ENCODE measurements around the gene ZNF669. TPM values are rescaled to one million over a fixed set of nuclear protein-coding genes. Genes with fewer than 3 reads are reported as not detected.

Gene ZNF669
- total RNA-seq, 1 experiment from 2014 or later = 9.1 TPM

DNA sequence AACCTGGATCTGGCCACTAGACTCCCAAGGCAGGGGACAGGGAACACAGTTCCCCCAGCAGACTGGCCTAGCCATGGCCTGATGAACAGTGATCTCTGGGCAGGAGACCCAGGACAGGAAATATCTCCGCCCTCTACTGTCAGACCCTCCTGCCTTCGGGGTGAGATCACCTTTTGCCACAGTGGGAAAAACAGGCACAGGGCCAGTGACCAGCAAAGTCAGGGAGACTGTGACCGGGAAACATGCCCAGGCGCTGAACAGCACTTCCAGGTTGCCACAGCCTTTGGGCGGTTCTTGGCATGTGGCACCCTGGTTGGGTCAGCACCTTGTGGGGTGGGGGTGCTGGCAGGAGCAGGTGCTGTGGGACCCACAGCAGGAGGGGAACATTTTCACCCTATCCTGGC, 8.9 kb upstream of the ZNF669 start:
- no peaks in the 10 kb centered on the region for H3K4me1 Mint-ChIP-seq (ENCODE audit: low read depth, unreplicated experiment)

DNA sequence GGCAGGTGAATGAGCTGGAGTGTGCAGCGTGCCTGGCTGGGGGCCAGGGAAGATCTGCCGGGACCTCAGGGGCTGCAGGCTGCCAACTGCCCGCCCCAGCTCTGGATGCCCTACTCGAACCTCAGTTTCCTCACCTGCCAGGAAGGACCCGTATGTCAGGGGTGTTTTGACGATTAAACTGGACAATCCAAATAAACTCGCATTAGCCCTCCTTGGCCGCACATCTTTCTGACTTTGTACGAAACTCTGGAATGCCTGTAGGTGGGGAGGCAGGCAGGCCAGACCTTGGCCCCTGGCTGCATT, 8.3 kb upstream of the ZNF669 start:
- peak overlapping the region; percentile 72 for H3K4me3 ChIP-seq (ENCODE audit: low read depth, low read length)
- CTCF ChIA-PET = no interaction called here

More for the DNA sequence above, 8.9 kb upstream of the ZNF669 start:
- H3K36me3 ChIP-seq (ENCODE audit: control insufficient read depth, insufficient read depth, low read length) = no peaks in the 10 kb centered on the region
- peaks cover 18% of the 10 kb centered on the region for H3K36me3 Mint-ChIP-seq (ENCODE audit: insufficient read depth, unreplicated experiment)
- H3K9me3 ChIP-seq = no peaks in the 10 kb centered on the region
- peaks cover 6% of the 10 kb centered on the region; the same call in 1 of the 2 replicates for H3K4me1 ChIP-seq
- peak overlapping the region; percentile 92 for H3K4me3 Mint-ChIP-seq (ENCODE audit: unreplicated experiment)
- TF ChIP-seq, protein P1, sequence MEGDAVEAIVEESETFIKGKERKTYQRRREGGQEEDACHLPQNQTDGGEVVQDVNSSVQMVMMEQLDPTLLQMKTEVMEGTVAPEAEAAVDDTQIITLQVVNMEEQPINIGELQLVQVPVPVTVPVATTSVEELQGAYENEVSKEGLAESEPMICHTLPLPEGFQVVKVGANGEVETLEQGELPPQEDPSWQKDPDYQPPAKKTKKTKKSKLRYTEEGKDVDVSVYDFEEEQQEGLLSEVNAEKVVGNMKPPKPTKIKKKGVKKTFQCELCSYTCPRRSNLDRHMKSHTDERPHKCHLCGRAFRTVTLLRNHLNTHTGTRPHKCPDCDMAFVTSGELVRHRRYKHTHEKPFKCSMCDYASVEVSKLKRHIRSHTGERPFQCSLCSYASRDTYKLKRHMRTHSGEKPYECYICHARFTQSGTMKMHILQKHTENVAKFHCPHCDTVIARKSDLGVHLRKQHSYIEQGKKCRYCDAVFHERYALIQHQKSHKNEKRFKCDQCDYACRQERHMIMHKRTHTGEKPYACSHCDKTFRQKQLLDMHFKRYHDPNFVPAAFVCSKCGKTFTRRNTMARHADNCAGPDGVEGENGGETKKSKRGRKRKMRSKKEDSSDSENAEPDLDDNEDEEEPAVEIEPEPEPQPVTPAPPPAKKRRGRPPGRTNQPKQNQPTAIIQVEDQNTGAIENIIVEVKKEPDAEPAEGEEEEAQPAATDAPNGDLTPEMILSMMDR (IDR thresholded peaks at IDR 0.05; ENCODE audit: insufficient read depth in 1 of 2, low read depth in 1 of 2, low read length in 1 of 2, severe bottlenecking in 1 of 2, unreplicated experiment in 1 of 2) = no peak
- H3K27me3 Mint-ChIP-seq (ENCODE audit: insufficient read depth, unreplicated experiment) = no peaks in the 10 kb centered on the region
- intact Hi-C loops (cut with micrococcal nuclease; ENCODE audit: unreplicated experiment) = no loop called here
- CTCF ChIA-PET = no interaction called here
- DNase-seq = no peak
- H3K27me3 ChIP-seq (replicated peaks; ENCODE audit: control insufficient read depth, insufficient read depth, low read length) = no peaks in the 10 kb centered on the region
- BruUV-seq (replicated peaks) = no TSS peak
- POLR2A ChIA-PET = no interaction called here
- H3K4me3 ChIP-seq (ENCODE audit: low read depth, low read length) = no peak overlapping the region
- no peak overlapping the region for H3K27ac Mint-ChIP-seq (ENCODE audit: unreplicated experiment)
- H3K9me3 Mint-ChIP-seq (ENCODE audit: unreplicated experiment) = no peaks in the 10 kb centered on the region

DNA sequence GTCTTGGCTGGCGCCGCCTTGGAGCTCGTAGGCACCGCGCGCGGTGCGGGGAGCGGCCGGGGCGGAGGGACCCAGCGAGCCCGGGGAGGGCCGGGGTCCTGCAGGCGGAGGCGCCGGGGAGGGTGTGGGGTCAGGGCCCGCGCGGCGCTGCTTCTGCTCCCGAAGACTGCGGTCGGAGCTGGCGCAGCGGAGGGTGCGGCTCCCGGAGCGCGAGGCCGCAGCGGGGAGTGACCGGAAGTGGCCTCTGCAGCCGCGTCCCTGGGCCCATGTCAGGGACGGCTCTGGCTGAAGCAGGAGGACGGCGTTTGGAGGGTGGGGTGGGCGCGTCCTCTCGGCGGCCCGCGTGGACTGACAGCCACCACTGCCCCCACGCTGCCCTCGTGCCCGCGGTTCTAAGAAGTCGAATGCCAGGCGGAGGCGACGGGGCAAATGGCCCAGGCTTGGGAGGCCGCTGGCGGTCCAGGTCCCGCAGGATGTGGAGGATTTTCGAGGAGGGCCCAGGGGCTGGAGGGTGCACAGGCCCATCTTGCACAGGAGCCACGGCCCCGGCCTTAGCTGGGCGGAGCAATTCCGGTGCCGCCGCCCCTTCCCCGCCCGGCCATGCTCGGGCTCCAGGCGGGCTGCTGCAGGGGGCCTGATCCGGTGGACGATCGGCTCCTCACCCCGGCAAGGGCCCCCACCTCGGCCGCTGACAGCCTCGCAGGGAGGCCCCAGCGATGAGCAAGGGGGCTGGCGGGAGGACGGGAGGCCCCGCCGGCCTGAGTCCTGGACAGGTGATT, 7.7 kb upstream of the ZNF669 start:
- CTCF ChIA-PET = no interaction called here
- no peak overlapping the region for H3K27ac Mint-ChIP-seq (ENCODE audit: unreplicated experiment)
- BruUV-seq (replicated peaks) = no TSS peak

More for the DNA sequence above, 8.3 kb upstream of the ZNF669 start:
- no peaks in the 10 kb centered on the region for H3K9me3 Mint-ChIP-seq (ENCODE audit: unreplicated experiment)
- peaks cover 18% of the 10 kb centered on the region for H3K36me3 Mint-ChIP-seq (ENCODE audit: insufficient read depth, unreplicated experiment)
- H3K27me3 Mint-ChIP-seq (ENCODE audit: insufficient read depth, unreplicated experiment) = no peaks in the 10 kb centered on the region
- POLR2A ChIA-PET = no interaction called here
- H3K27ac Mint-ChIP-seq (ENCODE audit: unreplicated experiment) = no peak overlapping the region
- BruUV-seq (replicated peaks) = no TSS peak
- no peaks in the 10 kb centered on the region for H3K27me3 ChIP-seq (replicated peaks; ENCODE audit: control insufficient read depth, insufficient read depth, low read length)
- intact Hi-C loops (cut with micrococcal nuclease; ENCODE audit: unreplicated experiment) = no loop called here
- TF ChIP-seq, protein P1 (IDR thresholded peaks at IDR 0.05; ENCODE audit: insufficient read depth in 1 of 2, low read depth in 1 of 2, low read length in 1 of 2, severe bottlenecking in 1 of 2, unreplicated experiment in 1 of 2) = no peak
- peaks cover 6% of the 10 kb centered on the region; the same call in 1 of the 2 replicates for H3K4me1 ChIP-seq
- H3K36me3 ChIP-seq (ENCODE audit: control insufficient read depth, insufficient read depth, low read length) = no peaks in the 10 kb centered on the region
- DNase-seq = no peak
- no peaks in the 10 kb centered on the region for H3K4me1 Mint-ChIP-seq (ENCODE audit: low read depth, unreplicated experiment)
- H3K9me3 ChIP-seq = no peaks in the 10 kb centered on the region
- peak overlapping the region; percentile 92 for H3K4me3 Mint-ChIP-seq (ENCODE audit: unreplicated experiment)

More for the DNA sequence above, 7.7 kb upstream of the ZNF669 start:
- Mint-ChIP-seq H3K27me3 (ENCODE audit: insufficient read depth, unreplicated experiment) (no peaks in the 10 kb centered on the region), H3K36me3 (ENCODE audit: insufficient read depth, unreplicated experiment) (peaks cover 18% of the 10 kb centered on the region), H3K4me1 (ENCODE audit: low read depth, unreplicated experiment) (no peaks in the 10 kb centered on the region), H3K4me3 (ENCODE audit: unreplicated experiment) (peak overlapping the region; percentile 92), H3K9me3 (ENCODE audit: unreplicated experiment) (no peaks in the 10 kb centered on the region)
- H3K9me3 ChIP-seq = no peaks in the 10 kb centered on the region
- TF ChIP-seq, protein P1 (IDR thresholded peaks at IDR 0.05; ENCODE audit: insufficient read depth in 1 of 2, low read depth in 1 of 2, low read length in 1 of 2, severe bottlenecking in 1 of 2, unreplicated experiment in 1 of 2) = no peak
- peak; percentile 68 to 77 for DNase-seq
- H3K4me3 ChIP-seq (ENCODE audit: low read depth, low read length) = peak overlapping the region; percentile 72
- POLR2A ChIA-PET = interaction anchor here (0.6 kb wide), 3 partner anchors 34 to 1534 kb away, joined by 3 to 4 read pairs (median 3); partner anchors contain the start of gene ZNF670
- intact Hi-C loops (cut with micrococcal nuclease; ENCODE audit: unreplicated experiment) = no loop called here
- H3K36me3 ChIP-seq (ENCODE audit: control insufficient read depth, insufficient read depth, low read length) = no peaks in the 10 kb centered on the region
- peaks cover 6% of the 10 kb centered on the region; the same call in 1 of the 2 replicates for H3K4me1 ChIP-seq
- no peaks in the 10 kb centered on the region for H3K27me3 ChIP-seq (replicated peaks; ENCODE audit: control insufficient read depth, insufficient read depth, low read length)

All from Caco-2 (cell line).